22Rv1 (cell line): ENCODE measurements around the gene MRPL55.

Source experiments
- H3K27ac ChIP-seq: fragments of 450-650 bp; 2 replicates; pipeline ENCODE4 v1.5.1; 2017
- ZFX ChIP-seq: fragments of 450-650 bp; IDR thresholded peaks from 2 replicates; pipeline ENCODE4 v1.6.1; 2017; ENCODE audit warnings: antibody characterized with exemption, borderline replicate concordance
- TF ChIP-seq, protein P1 (sequence below): fragments of 450-650 bp; IDR thresholded peaks from 2 replicates; pipeline ENCODE4 v1.5.1; 2017; ENCODE audit warnings: mild to moderate bottlenecking

The MRPL55 gene

DNA sequence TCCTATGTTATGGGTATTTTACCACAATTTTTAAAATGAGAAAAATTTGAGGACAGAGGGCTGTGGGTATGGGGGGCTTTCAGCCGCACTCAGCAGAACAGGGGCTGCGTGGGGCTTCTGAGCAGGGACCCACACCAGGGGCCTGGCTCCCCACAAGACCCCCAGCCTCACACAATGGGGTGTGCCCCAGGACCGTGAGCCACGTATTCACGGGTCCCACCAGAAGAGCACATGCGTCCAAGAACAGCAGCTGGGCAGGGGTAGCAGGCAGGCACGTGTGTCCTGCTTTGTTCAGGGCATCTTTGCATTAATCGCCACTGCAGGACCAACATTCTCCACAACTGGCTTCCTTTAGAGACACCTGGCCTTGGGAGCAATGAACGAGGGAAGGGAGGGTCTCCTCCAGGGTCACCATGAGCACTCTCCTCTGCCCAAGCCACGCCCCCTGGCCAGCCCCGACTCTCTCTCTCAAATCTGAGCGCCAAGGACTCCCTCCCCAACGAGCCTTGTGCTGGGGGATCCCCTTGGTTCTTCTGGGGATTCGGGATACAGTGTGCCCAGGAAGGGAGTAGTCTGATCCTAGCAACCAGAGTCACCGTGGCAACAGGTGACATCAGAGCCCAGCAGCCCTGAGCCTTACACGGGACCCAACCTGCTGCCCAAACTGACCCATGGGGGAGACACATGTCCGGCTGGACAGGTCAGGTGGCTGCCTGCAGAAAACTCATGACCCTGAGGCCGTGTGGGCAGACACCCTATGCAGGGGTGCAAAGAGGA, 34.0 kb downstream of the MRPL55 start:
- TF ChIP-seq ZFX, result no peak
- TF ChIP-seq, protein P1, sequence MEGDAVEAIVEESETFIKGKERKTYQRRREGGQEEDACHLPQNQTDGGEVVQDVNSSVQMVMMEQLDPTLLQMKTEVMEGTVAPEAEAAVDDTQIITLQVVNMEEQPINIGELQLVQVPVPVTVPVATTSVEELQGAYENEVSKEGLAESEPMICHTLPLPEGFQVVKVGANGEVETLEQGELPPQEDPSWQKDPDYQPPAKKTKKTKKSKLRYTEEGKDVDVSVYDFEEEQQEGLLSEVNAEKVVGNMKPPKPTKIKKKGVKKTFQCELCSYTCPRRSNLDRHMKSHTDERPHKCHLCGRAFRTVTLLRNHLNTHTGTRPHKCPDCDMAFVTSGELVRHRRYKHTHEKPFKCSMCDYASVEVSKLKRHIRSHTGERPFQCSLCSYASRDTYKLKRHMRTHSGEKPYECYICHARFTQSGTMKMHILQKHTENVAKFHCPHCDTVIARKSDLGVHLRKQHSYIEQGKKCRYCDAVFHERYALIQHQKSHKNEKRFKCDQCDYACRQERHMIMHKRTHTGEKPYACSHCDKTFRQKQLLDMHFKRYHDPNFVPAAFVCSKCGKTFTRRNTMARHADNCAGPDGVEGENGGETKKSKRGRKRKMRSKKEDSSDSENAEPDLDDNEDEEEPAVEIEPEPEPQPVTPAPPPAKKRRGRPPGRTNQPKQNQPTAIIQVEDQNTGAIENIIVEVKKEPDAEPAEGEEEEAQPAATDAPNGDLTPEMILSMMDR, result no peak

DNA sequence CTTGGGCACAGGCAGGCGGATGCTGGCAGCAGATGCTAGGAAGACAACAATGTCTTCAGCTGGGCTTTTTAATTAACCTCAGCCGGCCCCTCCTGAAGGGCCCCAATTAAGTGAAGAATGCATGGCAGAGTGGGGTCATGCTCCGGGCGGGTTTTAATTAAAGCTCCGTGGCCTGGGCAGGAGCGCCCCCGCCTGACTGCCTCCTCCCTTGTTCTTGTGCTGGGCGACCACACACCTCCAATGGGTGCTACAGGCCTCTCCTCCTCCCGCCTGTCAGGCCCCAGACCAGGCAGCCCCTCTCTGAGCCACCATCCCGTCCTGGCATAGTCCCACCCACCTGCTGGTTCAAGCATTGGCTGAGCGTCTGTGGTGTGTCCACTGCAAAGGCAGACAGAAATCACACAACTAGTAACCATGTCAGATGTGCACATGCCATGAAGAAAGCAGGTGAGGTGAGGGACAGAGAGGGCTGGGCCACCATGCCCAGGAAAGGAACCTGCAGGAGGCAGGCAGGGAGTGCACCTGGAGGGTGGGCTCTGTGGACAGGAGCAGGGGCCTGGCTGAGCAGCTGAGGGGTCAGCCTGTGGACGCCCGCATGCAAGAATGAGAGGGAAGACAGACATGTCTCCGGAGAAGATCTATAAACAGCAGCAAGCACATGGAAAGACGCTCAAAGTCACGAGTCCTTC, 35.1 kb downstream of the MRPL55 start:
- no peak overlapping the region for H3K27ac ChIP-seq
- no peak for TF ChIP-seq ZFX
- TF ChIP-seq, protein P1, result peak; percentile 38

More for the DNA sequence above, 34.0 kb downstream of the MRPL55 start:
- no peak overlapping the region for H3K27ac ChIP-seq

DNA sequence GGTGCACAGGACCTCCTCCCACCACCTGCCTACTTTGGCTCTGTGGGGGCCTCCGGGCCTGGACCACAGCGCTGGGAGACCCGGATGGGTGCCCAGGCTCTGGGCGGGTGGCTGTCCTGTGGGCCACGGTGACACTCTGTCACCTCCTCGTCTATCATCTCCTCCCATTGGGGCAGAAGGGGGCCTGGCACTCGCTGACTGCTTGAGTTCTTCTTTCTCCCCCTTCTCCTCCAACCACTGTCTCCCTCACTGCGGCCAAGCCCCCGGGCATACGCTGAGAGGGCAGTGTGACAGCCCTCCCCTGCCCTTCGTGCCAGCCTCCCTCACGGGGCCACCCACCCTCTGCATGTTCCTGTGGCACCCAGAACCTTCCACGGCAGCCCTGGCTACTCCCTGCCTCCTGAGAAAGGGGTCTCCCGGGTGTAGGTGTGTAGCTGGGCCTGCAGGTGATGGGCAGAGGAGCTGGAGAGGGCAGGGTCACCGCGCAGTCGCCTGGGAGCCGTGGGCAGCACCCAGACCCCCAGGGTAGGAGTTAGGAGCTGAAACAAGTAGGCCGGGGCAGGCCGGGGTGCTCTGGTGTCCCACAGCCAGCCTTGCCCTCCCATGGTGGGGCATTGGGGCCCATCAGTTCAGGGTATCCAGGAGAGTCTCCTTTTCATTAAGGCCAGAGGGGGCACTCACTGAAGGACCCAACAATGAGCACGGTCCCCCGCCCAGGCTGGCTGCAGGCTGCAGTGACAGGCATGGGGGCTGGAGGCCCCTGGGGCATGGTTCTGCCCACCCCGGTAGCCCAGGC, 35.8 kb downstream of the MRPL55 start:
- TF ChIP-seq, protein P1, result no peak
- TF ChIP-seq ZFX, result no peak
- H3K27ac ChIP-seq, result no peak overlapping the region

DNA sequence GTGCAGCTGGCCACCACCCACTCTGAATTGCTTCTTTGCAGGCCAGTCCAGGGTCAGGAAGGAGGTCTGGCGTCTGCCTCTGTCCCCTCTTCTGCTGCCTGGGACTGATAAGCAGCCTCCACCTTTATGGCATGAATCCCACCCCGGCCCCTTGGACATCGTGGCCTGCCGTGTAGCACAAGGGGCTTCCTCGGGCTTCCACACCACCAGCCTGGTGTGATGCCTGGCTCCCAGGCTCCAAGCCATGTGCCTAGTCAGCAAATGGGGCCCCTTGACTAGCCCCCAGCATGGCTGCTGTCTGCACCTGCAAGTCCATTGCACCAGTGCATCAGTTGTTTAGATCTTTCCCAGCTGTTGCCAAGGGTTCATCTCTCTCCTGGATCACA, 36.4 kb downstream of the MRPL55 start:
- H3K27ac ChIP-seq, result no peak overlapping the region
- TF ChIP-seq ZFX, result no peak
- TF ChIP-seq, protein P1, result no peak

DNA sequence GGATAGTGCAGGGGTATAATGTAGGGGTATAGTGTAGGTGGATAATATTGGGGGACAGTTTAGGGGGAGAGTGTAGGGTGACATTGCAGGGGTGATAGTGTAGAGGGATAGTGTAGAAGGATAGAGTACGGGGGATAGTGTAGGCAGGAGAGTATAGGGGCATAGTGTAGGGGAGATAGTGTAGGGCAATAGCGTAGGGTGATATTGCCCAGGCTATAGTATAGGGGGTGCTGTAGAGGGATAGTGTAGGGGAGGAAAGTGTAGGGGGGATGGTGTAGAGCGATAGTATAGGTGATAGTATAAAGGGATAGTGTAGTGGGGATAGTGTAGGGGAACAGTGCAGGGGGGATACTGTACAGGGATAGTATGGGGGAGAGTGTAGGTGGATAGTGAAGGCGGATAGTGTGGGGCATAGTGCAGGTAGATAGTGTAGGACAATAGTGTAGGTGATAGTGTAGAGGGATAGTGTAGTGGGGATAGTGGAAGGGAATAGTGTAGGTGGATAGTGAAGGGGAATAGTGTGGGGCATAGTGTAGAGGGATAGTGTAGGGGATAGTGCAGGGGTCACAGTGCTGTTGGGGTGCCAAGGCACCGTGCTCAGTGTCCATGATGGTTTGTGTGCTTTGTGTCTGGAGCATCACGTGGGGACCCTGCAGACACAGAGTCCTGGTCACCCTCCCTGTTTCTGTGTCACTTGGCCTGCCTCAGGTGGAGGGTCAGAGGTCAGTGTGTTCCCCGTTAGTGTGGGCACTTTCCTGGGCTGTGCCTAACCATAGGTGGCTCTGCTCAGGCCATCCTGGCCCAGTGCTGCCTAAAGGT, 37.1 kb downstream of the MRPL55 start:
- TF ChIP-seq, protein P1, result 0 out of 2 replicates have a peak, but pooled peaks have one; percentile 8
- TF ChIP-seq ZFX, result no peak
- no peak overlapping the region for H3K27ac ChIP-seq

DNA sequence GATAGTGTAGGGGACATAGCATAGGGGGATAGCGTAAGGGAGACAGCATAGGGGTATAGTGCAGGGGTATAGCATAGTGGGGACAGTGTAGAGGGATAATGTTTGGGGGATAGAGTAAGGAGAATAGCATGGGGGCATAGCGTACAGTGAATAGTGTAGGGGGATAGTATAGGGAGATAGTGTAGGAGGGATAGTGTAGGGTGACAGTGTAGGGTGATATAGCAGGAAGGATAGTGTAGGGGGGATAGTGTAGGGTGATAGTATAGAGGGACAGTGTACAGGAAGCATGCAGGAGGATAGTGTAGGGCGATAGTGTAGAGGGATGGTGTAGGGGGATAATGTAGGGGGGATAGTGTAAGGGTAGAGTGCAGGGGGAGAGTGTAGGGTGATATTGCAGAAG, 38.2 kb downstream of the MRPL55 start:
- no peak for TF ChIP-seq ZFX
- TF ChIP-seq, protein P1, result no peak
- no peak overlapping the region for H3K27ac ChIP-seq
